Activated gamma-delta T cell treated with Interleukin-2 at 50 U/mL for 16 hours (primary cell): ENCODE data around the gene DTX3L.

Experiments
- DNase-seq: peaks from one replicate; pipeline ENCODE4 v3.0.0-alpha.2; 2020

DTX3L gene

DNA sequence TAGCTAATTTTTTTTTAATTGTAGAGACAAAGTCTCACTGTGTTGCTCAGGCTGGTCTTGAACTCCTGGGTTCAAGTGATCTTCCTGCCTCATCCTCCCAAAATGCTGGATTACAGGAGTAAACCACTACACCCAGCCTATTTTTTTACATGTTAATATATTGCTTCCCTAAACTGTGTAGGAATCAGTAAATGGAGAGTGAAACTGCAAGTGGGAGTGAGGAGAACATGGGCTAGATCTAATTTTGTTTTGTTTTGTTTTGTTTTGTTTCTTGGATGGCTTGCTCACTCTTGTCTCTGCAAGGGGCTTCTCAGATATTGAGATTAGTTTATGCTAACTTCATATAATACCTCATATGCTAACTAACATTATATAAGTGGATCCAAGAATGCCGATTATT is 44.8 kb downstream of the DTX3L start:
- DNase-seq = no peak

DNA sequence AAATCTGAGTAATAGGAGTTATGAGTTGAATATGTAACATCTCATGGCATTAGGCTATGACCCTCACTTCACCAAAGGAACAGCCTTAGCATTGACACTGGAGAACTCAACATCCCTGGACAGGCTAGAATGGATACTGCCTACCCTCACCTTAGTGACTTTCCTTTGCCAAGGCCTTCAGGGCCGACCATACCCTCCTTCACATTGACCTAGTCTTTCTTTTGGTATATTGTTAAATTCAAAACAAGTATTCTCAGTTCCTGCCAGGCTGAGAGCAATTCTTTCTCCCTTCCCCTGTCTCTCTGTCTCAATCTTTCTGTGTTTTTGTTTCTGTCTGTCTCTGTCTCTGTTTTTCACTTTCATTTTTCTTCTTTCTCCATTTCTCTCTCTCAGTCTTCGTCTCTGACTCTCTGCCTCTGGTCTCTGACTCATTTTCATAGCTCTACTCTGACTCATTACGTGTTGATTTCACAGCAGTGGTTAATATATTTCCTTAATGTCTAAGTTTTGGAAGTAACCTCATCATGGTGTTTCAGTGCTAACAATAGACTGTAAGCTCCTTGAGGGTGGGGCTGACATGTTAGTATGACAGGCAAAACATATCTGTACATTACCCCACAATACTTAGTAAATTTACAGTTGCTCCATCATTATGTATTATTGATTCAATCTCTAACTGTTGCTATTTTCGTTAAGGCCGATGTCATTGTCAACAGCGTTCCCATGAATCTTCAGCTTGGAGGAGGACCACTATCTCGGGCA is 45.8 kb downstream of the DTX3L start:
- DNase-seq = no peak

DNA sequence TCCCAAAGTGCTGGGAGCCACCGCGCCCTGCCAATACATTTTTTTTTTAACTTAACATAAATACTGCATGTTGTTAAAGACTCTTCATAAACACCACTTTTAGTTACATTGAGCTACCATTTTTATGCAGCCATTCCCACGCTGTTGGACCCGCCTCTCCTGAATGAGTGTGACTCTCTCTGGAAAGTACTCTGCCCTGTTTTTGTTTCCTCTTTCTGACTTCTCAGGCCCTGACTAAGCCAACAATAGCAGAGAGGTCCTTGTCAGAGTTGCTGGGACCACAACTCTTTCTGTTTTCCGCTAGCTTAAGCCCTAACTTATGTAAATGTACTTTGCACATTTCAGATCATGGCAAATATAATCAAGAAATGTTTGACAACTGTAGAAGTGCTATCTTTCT is 48.6 kb downstream of the DTX3L start:
- DNase-seq = no peak

DNA sequence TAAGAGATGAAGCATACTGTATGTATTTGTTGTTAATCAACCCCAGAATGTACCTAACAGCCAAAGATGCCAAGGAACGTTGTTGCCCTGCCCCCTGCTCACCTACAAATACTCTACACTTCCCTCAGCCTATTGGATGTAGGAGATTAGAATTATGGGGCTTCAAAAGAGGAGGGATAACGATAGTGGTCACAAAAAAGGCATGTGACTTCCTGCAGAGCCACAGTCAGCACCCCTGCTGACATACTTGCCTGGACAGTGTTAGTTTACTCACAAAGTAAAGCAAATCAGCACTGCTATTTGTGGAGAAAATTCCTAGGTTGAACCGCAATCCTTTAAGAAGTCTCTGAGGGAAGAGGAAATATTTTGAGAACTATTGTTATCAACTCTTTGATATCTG is 51.2 kb downstream of the DTX3L start:
- no peak for DNase-seq

DNA sequence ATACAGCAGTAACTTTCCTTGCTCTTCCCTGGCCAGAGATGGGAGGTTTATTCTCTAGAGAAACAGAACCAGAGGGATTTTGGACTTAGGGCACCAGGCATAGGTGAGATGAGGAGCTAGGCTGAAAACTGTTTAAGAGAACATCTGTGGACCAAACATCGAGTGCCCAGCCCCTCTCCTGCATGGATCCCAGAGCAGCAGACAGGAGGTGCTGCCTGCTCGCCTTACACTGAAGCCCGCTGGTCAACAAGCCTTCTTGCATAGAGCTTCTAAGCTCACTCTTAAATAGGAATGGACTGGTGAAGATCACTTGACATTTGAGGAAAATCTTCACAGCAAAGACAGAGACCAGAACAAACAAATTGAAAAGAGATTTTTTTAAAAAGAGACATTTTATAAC is 54.5 kb downstream of the DTX3L start:
- DNase-seq = no peak

DNA sequence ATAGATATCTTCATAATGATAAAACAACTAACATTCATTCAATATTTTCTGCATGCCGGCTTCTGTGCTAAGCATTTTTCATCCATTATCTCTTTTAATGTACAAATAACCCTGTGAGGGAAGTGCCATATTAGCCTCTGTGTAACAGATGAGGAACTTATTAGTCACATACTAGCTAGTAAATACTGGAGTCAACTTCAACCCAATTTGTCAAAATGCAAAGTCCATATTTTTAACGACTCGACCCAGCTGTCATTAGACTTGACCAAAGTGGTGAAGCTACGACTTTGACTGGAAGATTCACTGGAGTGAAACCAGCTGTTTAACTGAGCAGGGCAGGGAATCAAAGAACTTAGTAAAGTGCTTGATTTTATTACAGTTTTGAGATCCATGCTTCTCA is 54.9 kb downstream of the DTX3L start:
- DNase-seq = no peak

DNA sequence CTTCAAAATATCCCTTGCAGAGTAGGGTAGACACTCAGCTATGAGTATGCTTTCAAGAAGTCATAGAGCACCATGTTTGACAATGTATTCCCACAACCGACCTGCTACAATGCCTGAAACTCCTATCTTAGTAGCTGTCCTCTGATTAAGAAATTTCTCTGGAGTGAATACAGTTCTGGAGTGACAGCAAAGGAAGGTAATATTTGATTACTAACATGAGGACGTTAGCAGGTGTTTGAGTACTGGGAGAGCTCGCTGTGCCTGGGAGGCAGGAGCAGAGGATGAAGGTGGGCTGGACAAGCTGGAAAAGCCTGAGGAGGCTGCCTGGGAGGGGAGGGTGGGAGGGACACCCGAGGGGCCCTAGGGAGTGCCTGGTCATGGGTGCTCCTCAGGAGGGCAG is 56.3 kb downstream of the DTX3L start:
- DNase-seq = no peak

DNA sequence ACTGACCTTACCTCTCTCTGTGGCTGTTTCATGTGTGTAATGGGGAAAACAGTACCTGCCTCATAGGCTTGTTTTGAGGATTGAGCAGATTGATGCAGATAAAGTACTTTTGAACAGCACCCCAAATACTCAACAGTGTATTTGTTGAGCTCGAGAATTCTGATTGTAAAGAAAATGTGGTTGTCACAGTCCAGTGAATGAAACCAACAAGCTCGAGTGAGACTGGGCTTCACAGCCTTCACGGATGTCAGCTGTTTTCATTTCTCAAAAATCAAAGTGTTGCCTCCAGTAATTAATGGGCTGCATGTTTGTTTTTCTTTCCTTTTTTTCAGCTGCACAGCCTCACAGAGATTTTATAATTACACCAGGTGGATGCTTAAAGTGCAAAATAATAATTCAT is 57.0 kb downstream of the DTX3L start:
- no peak for DNase-seq

DNA sequence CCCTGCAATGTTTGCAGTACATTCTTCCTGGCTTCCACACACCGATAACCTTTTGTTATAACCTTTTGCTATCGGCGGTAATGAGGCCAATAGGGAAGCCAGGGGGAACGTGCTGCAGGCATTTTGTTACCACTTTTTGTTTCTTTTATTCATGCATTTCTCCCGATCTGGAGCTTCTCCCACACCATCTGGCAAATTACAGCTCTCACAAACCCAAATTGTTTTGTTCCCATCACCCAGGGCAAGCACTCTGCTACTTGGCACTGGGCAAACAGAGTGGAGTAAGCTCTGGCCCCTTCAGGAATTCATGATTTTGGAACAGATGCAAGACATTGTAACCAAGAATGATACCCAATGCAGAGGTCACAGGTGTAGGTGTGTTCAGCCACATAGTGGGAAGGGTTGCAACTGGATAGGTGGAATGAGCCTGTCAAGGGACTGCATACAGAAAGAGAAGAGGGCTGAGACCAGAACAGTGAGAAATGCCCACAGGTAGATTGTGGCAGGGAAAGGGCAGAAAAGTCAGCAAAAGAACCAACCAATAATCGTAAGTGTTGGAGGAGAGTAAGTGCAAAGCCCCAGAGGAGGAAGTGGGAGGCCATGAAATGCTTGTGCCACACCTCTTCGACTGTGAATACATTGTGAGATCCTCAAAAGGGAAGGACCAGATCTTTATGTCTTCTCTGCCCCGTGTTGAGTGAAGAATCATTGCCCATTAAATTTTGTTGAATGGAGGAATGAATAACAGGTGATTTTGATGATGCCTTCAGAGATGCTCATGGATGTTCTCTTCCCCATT is 59.1 kb downstream of the DTX3L start:
- DNase-seq = no peak
